Parathyroid adenoma (tissue), 2 donors: Measurements from ENCODE around the gene LEMD3.

Experiments
- H2AFZ ChIP-seq: fragments of 300-600 bp; sonication (generic); one replicate; pipeline ENCODE4 v1.7.0; 2017; ENCODE audit warnings: antibody characterized with exemption, mild to moderate bottlenecking
- H3K27ac ChIP-seq: fragments of 300-600 bp; sonication (generic); one replicate; pipeline ENCODE4 v1.7.0; 2017
- H3K27me3 ChIP-seq: fragments of 300-600 bp; sonication (generic); one replicate; pipeline ENCODE4 v1.7.0; 2017; ENCODE audit warnings: low read length; ENCODE audit not compliant: control insufficient read depth, insufficient read depth
- H3K36me3 ChIP-seq: fragments of 300-600 bp; sonication (generic); one replicate; pipeline ENCODE4 v1.7.0; 2017; ENCODE audit warnings: low read length; ENCODE audit not compliant: control insufficient read depth, insufficient read depth
- H3K4me1 ChIP-seq: fragments of 300-600 bp; sonication (generic); one replicate; pipeline ENCODE4 v1.7.0; 2017; ENCODE audit warnings: control low read depth
- H3K4me2 ChIP-seq: fragments of 300-600 bp; sonication (generic); one replicate; pipeline ENCODE4 v1.7.0; 2017; ENCODE audit warnings: low read length
- H3K4me3 ChIP-seq: fragments of 300-600 bp; sonication (generic); one replicate; pipeline ENCODE4 v1.7.0; 2017; ENCODE audit warnings: low read depth, low read length
- H3K79me2 ChIP-seq: fragments of 300-600 bp; sonication (generic); one replicate; pipeline ENCODE4 v1.7.0; 2017; ENCODE audit warnings: control low read depth
- H3K9ac ChIP-seq: fragments of 300-600 bp; sonication (generic); one replicate; pipeline ENCODE4 v1.7.0; 2017; ENCODE audit warnings: mild to moderate bottlenecking
- H3K9me3 ChIP-seq: fragments of 300-600 bp; sonication (generic); one replicate; pipeline ENCODE4 v1.7.0; 2017; ENCODE audit warnings: low read length; ENCODE audit not compliant: control insufficient read depth
- CTCF ChIP-seq: fragments of 300-600 bp; sonication (generic); IDR thresholded peaks from one replicate; pipeline ENCODE4 v1.7.0; 2017; ENCODE audit warnings: antibody characterized with exemption, mild to moderate bottlenecking
- donor health status: primary hyperparathyroidism.

LEMD3 gene

DNA sequence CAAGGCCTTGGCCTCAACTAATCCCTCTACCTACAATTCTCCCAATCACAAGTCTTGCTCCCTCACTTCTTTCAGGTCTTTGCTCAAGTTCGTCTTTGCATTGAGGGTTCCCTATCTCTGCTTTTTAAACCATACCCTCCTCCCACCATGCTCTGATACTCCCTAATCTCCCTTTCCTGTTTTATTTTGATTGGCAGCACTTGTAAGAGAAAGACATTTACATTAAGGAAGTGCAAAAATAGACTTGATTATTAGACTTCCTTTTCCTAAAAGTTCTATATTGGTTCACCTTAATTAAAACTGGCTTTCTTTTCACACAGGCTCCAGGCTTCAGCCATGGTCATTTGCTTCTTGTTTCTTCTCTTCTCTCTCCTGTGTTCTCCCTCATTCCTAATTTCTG is 30.0 kb upstream of the LEMD3 start:
- Histone ChIP-seq H3K79me2 (no peaks in the 10 kb centered on the region), H3K4me2 (no peak overlapping the region), H3K9me3 (no peaks in the 10 kb centered on the region), H2AFZ (no peak overlapping the region), H3K36me3 (no peaks in the 10 kb centered on the region), H3K4me1 (no peaks in the 10 kb centered on the region), H3K4me3 (no peak overlapping the region), H3K27ac (no peak overlapping the region), H3K27me3 (no peaks in the 10 kb centered on the region), H3K9ac (no peak overlapping the region)
- TF ChIP-seq CTCF = no peak

GRCh38 chr12:65140738-65141137 is 28.6 kb upstream of the LEMD3 start:
- no peak overlapping the region for H3K27ac ChIP-seq
- no peak for TF ChIP-seq CTCF

GRCh38 chr12:65147312-65147905 is 22.0 kb upstream of the LEMD3 start:
- H2AFZ ChIP-seq = no peak overlapping the region
- H3K9me3 ChIP-seq = no peaks in the 10 kb centered on the region
- H3K27ac ChIP-seq = no peak overlapping the region
- no peaks in the 10 kb centered on the region for H3K27me3 ChIP-seq
- H3K36me3 ChIP-seq = no peaks in the 10 kb centered on the region
- no peaks in the 10 kb centered on the region for H3K4me1 ChIP-seq
- H3K79me2 ChIP-seq = no peaks in the 10 kb centered on the region
- H3K9ac ChIP-seq = no peak overlapping the region
- H3K4me2 ChIP-seq = no peak overlapping the region
- no peak overlapping the region for H3K4me3 ChIP-seq
- no peak for TF ChIP-seq CTCF

More at GRCh38 chr12:65140738-65141137, 28.6 kb upstream of the LEMD3 start:
- Histone ChIP-seq H3K27me3 (no peaks in the 10 kb centered on the region), H2AFZ (no peak overlapping the region), H3K9me3 (no peaks in the 10 kb centered on the region), H3K79me2 (no peaks in the 10 kb centered on the region), H3K4me2 (no peak overlapping the region), H3K4me3 (no peak overlapping the region), H3K9ac (no peak overlapping the region), H3K36me3 (no peaks in the 10 kb centered on the region), H3K4me1 (no peaks in the 10 kb centered on the region)

- no peaks in the 10 kb centered on the region for H3K79me2 ChIP-seq
- no peaks in the 10 kb centered on the region for H3K4me1 ChIP-seq
- no peak overlapping the region for H3K4me3 ChIP-seq
- no peak overlapping the region for H3K9ac ChIP-seq
- H3K27me3 ChIP-seq = no peaks in the 10 kb centered on the region
- H3K4me2 ChIP-seq = no peak overlapping the region
- no peak for TF ChIP-seq CTCF
- H2AFZ ChIP-seq = no peak overlapping the region
- H3K27ac ChIP-seq = no peak overlapping the region
- H3K9me3 ChIP-seq = no peaks in the 10 kb centered on the region
- no peaks in the 10 kb centered on the region for H3K36me3 ChIP-seq
These were observed 17.4 kb upstream of the LEMD3 start for GRCh38 chr12:65152012-65152411.

DNA sequence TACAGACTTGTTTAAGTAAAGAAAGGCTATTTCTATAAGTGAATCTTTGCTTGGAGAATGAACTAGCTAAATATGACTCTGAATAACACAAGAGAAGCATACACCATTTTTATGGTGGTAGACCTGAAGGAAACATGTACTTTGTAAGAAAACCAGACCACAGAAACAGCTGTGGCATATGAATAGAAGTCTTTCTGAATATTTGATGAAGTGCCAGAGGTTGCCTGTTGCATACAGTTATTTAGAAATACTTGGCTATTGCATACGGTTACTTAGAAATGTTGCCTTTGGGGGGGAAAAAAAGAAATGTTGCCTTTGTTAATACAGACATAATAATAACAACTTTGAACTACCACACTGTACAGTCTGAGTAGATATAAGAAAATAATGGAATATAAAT is 16.8 kb upstream of the LEMD3 start:
- no peak overlapping the region for H2AFZ ChIP-seq
- no peak overlapping the region for H3K9ac ChIP-seq
- H3K79me2 ChIP-seq = no peaks in the 10 kb centered on the region
- no peak overlapping the region for H3K4me2 ChIP-seq
- H3K4me3 ChIP-seq = no peak overlapping the region
- no peaks in the 10 kb centered on the region for H3K27me3 ChIP-seq
- no peaks in the 10 kb centered on the region for H3K9me3 ChIP-seq
- no peaks in the 10 kb centered on the region for H3K4me1 ChIP-seq
- H3K27ac ChIP-seq = no peak overlapping the region
- no peak for TF ChIP-seq CTCF
- H3K36me3 ChIP-seq = no peaks in the 10 kb centered on the region
